GM12878 (cell line): ENCODE measurements around the gene MEGF6. TPM values are rescaled to one million over a fixed set of nuclear protein-coding genes. Genes with fewer than 3 reads are reported as not detected.

Experiments
- ATAC-seq: fragments of 200-7000 bp; cut with Tn5 transposase; 3 replicates; pipeline ENCODE4 v1.9.1; 2020; ENCODE audit warnings: mild to moderate bottlenecking, moderate library complexity
- BruUV-seq: library from RNA; stranded (reverse); fragments of 400-500 nt; replicated peaks from 2 replicates; lab custom pipeline; 2021; lab: Mats Ljungman, UMichigan
- CTCF ChIA-PET: fragments of 300-600 bp; sonication (Branson Sonifier 250); formaldehyde crosslinking; extraction: SDS; loops from one replicate; lab custom pipeline; 2021; ENCODE audit warnings: inconsistent platforms; lab: Yijun Ruan, JAX
- POLR2A ChIA-PET: fragments of 350-600 bp; formaldehyde crosslinking; extraction: SDS; loops from one replicate; lab custom pipeline; 2021; ENCODE audit warnings: inconsistent platforms; lab: Charles Lee
- RAD21 ChIA-PET: fragments of 300-600 bp; sonication (Branson Sonifier 250); formaldehyde crosslinking; loops from one replicate; lab custom pipeline; 2023; ENCODE audit warnings: antibody characterized with exemption; ENCODE audit not compliant: unreplicated experiment; lab: Charles Lee
- SMC1A ChIA-PET: fragments of 300-600 bp; sonication (Branson Sonifier 250); formaldehyde crosslinking; loops from one replicate; lab custom pipeline; 2023; ENCODE audit not compliant: unreplicated experiment, uncharacterized antibody; lab: Charles Lee
- DNase-seq: peaks from one replicate; pipeline ENCODE4 v3.0.0-alpha.2; 2011; ENCODE audit warnings: low read depth, low spot score
- FAIRE-seq: peaks from 3 replicates; lab custom pipeline; 2011; peaks lifted over from hg19 to GRCh38; lab: Jason Lieb, UNC
- H2AFZ ChIP-seq: 2 replicates; pipeline ENCODE4 v1.6.0; 2011; ENCODE audit warnings: low read depth, low read length, control low read depth; ENCODE audit not compliant: control insufficient read depth
- H3K27ac ChIP-seq: 2 replicates; pipeline ENCODE4 v1.5.1; 2011; ENCODE audit warnings: control low read depth; ENCODE audit not compliant: control insufficient read depth, insufficient read depth
- H3K27me3 ChIP-seq, 2 experiments: replicated peaks in 1 of 2; 2 replicates each; pipeline versions ENCODE4 v1.6.0 to v1.6.1; 2011; ENCODE audit warnings: low read length in 1 of 2; ENCODE audit not compliant: control insufficient read depth in 2 of 2, insufficient read depth in 2 of 2
- H3K36me3 ChIP-seq, 2 experiments: 2 replicates each; pipeline ENCODE4 v1.5.1; 2011; ENCODE audit warnings: low read length in 1 of 2; ENCODE audit not compliant: control insufficient read depth in 2 of 2, insufficient read depth in 2 of 2
- H3K4me1 ChIP-seq: 2 replicates; pipeline ENCODE4 v1.6.1; 2011; ENCODE audit warnings: mild to moderate bottlenecking, low read length, moderate library complexity, mixed read lengths; ENCODE audit not compliant: control insufficient read depth, insufficient read depth
- H3K4me2 ChIP-seq: 2 replicates; pipeline ENCODE4 v1.6.0; 2011; ENCODE audit warnings: control low read depth; ENCODE audit not compliant: control insufficient read depth, insufficient read depth
- H3K4me3 ChIP-seq: fragments of 200-600 bp; sonication (generic); 2 replicates; pipeline ENCODE4 v1.5.1; 2016
- H3K79me2 ChIP-seq: 2 replicates; pipeline ENCODE4 v1.6.0; 2011; ENCODE audit warnings: low read length; ENCODE audit not compliant: control insufficient read depth, insufficient read depth
- H3K9ac ChIP-seq: 2 replicates; pipeline ENCODE4 v1.8.0; 2011; ENCODE audit warnings: low read length, control low read depth, mixed read lengths; ENCODE audit not compliant: control insufficient read depth, insufficient read depth
- H3K9me3 ChIP-seq: replicated peaks from 3 replicates; pipeline ENCODE4 v1.5.1; 2011; ENCODE audit warnings: mild to moderate bottlenecking, low read length; ENCODE audit not compliant: control insufficient read depth, insufficient read depth
- H4K20me1 ChIP-seq: 2 replicates; pipeline ENCODE4 v1.6.0; 2011; ENCODE audit not compliant: control insufficient read depth, insufficient read depth
- BCLAF1 ChIP-seq: fragments of 450-650 bp; IDR thresholded peaks from 2 replicates; pipeline ENCODE4 v1.6.1; 2017; ENCODE audit warnings: antibody characterized with exemption, mild to moderate bottlenecking, moderate library complexity
- CBX5 ChIP-seq: sonication (generic); IDR thresholded peaks from 2 replicates; pipeline ENCODE4 v1.6.1; 2016; ENCODE audit warnings: low read depth, moderate library complexity, mild to moderate bottlenecking, inconsistent platforms
- IRF3 ChIP-seq: fragments of 450-650 bp; IDR thresholded peaks from 2 replicates; pipeline ENCODE4 v1.6.1; 2014; ENCODE audit warnings: mild to moderate bottlenecking
- LARP7 ChIP-seq: fragments of 450-650 bp; IDR thresholded peaks from 2 replicates; pipeline ENCODE4 v1.6.1; 2017; ENCODE audit warnings: mild to moderate bottlenecking
- MLLT1 ChIP-seq: fragments of 450-650 bp; IDR thresholded peaks from 2 replicates; pipeline ENCODE4 v1.6.1; 2016; ENCODE audit warnings: mild to moderate bottlenecking
- POU2F2 ChIP-seq: IDR thresholded peaks from 3 replicates; pipeline ENCODE4 v1.6.1; 2011; ENCODE audit warnings: low read depth, mild to moderate bottlenecking, low read length, borderline replicate concordance
- SP1 ChIP-seq: IDR thresholded peaks from one replicate; pipeline ENCODE4 v1.6.1; 2011; ENCODE audit warnings: low read depth, low read length
- USF2 ChIP-seq: IDR thresholded peaks from 2 replicates; pipeline ENCODE4 v1.6.1; 2011; ENCODE audit warnings: low read depth, low read length, improper control_type of control experiment, borderline replicate concordance
- ZBTB40 ChIP-seq: fragments of 450-650 bp; IDR thresholded peaks from 2 replicates; pipeline ENCODE4 v1.6.1; 2016; ENCODE audit warnings: mild to moderate bottlenecking, moderate library complexity, borderline replicate concordance
- WGBS: methylation state at CpG from one replicate; pipeline ENCODE4 v1.1.6; 2016; ENCODE audit warnings: low lambda C conversion rate; ENCODE audit not compliant: insufficient replicate concordance, insufficient coverage; ENCODE audit errors: missing lambda C conversion rate; 5-methylcytosine and 5-hydroxymethylcytosine counted together
- in situ Hi-C: fragments of 300-500 bp; cut with MboI; formaldehyde crosslinking; loops from 9 replicates; pipeline ENCODE4 v1.14.3; 2018; ENCODE audit warnings: mixed read lengths
- intact Hi-C: fragments of 100-400 bp; cut with micrococcal nuclease; formaldehyde crosslinking; loops from one replicate; pipeline ENCODE4 v1.14.2; 2022; ENCODE audit not compliant: unreplicated experiment
- polyA plus RNA-seq, 11 experiments: library from polyadenylated mRNA; depleted of rRNA in 4 of 11; unstranded in 6 of 11; stranded (reverse) in 5 of 11; fragments of >200 nt; fragmentation: Nextera tagmentation in 4 of 11; fragmentation: Illumina TruSeq in 1 of 11; extraction: Ambion mirVana in 4 of 11; extraction: Trizol in 1 of 11; gene quantifications; 1 replicate in 1 of 11; 2 replicates in 10 of 11; pipeline versions ENCODE4 v1.2.1 to v1.2.3, GENCODE V29; 2011 to 2016; ENCODE audit warnings: inconsistent platforms in 2 of 11, missing spikeins in 2 of 11, low read depth in 1 of 11
- total RNA-seq, 4 experiments: library from RNA; depleted of rRNA in 3 of 4; stranded (reverse); fragments of >200 nt in 3 of 4; fragmentation: Illumina TruSeq in 1 of 4; extraction: Trizol in 1 of 4; gene quantifications; 2 replicates each; pipeline versions ENCODE4 v1.2.1 to v1.2.3, GENCODE V29; 2013 to 2021

The MEGF6 gene
- total and polyA plus RNA-seq, 10 of the 15 experiments (the other 5 are each of a cell fraction or from before 2014, with no cell fraction given), result 0.03 to 0.41 TPM; not detected in 8

GRCh38 chr1:3588395-3588794 is 22.9 kb downstream of the MEGF6 start (continued):
- no peak for TF ChIP-seq USF2
- TF ChIP-seq IRF3, result no peak
- no peak for TF ChIP-seq BCLAF1

GRCh38 chr1:3586986-3587759 is 24.1 kb downstream of the MEGF6 start:
- Histone ChIP-seq H4K20me1 (no peaks in the 10 kb centered on the region), H3K27me3 (no peaks in the 10 kb centered on the region)
- TF ChIP-seq POU2F2, result no peak
- no peak for TF ChIP-seq ZBTB40
- TF ChIP-seq LARP7, result no peak
- TF ChIP-seq CBX5, result no peak
- no peak for TF ChIP-seq MLLT1
- no peak for TF ChIP-seq USF2
- TF ChIP-seq SP1, result no peak

More at GRCh38 chr1:3586986-3587759, 24.1 kb downstream of the MEGF6 start:
- Histone ChIP-seq H3K9ac (no peak overlapping the region), H3K4me1 (no peaks in the 10 kb centered on the region), H3K4me3 (no peak overlapping the region), H3K27ac (no peak overlapping the region), H2AFZ (no peak overlapping the region), H3K4me2 (no peak overlapping the region), H3K36me3 (no peaks in the 10 kb centered on the region), H3K9me3 (no peaks in the 10 kb centered on the region; the same call in 2 of the 3 replicates), H3K79me2 (no peaks in the 10 kb centered on the region)
- DNase-seq, result no peak
- in situ Hi-C loops, result no loop called here
- RAD21 ChIA-PET, result no interaction called here
- POLR2A ChIA-PET, result no interaction called here
- intact Hi-C loops, result no loop called here
- CTCF ChIA-PET, result no interaction called here
- BruUV-seq, result no TSS peak
- ATAC-seq, result no peak
- no peak for FAIRE-seq
- SMC1A ChIA-PET, result no interaction called here
- WGBS, result 67% methylated on average over 24 of the region's 24 CpGs
